Left colon (tissue), 2 donors: ENCODE results near the gene PPARG. TPM values are rescaled to one million over a fixed set of nuclear protein-coding genes. Genes with fewer than 3 reads are reported as not detected.
"Not testable (repeated sequence)": the region's sequence is repeated elsewhere in the genome, so short reads cannot be mapped to it uniquely, and the experiment has no call there.

Experiments
- ATAC-seq: fragments of 200-7000 bp; cut with Tn5 transposase; one replicate; pipeline ENCODE4 v1.9.1; 2020; ENCODE audit warnings: mild to moderate bottlenecking, moderate library complexity
- DNase-seq, 2 donors: peaks; one replicate each; pipeline ENCODE4 v3.0.0-alpha.2; 2020
- intact Hi-C, 2 donors: fragments of 100-400 bp; cut with DNase I in 1 of 2; cut with micrococcal nuclease in 1 of 2; formaldehyde crosslinking; loops; one replicate each; pipeline versions ENCODE4 v1.11.2 to v1.14.0; 2022; cut with DNase I, micrococcal nuclease
- total RNA-seq, 2 donors: library from RNA; stranded (reverse); fragmentation: NEBNext Ultra II Directional; extraction: Animal tissue kit (Norgen Biotek cat#: 25700); gene quantifications; one replicate each; pipeline ENCODE4 v1.2.1, GENCODE V29; 2021
- donor health status: DM: no; HTN: no; CAD: no.
- donor health status: DM: yes; HTN: yes; CAD: no.

PPARG gene
- total RNA-seq, 2 donors from 2014 or later, result 91.2 to 143 TPM

DNA sequence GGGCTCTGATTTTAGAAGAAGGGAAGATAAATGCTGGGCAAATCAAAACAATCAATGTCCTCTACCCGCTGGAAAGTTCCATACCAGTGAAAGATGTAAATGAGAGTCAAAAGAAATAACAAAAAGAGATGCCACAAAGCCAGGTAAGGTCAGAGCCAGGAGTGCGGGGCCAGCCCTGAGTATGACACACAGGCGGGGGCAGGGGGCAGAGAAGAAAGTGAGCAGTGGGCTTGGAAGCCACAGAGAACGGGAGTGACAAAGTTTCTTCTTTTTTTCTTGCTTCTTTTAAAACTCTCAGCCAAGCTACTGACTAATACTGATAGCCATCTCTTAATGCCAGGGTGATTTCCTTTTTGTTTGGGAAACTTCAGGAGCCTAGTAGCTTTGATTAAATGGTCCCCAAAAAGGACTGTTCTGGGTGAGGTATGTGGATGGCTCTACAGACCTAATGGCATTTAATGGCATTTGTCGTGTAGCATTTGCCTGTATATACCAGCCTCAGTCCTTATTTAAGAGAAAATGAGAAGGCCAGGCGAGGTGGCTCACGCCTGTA lies 172.3 kb downstream of the PPARG start:
- ATAC-seq (no peak), DNase-seq (no peak)
- intact Hi-C loops, result no loop called here

DNA sequence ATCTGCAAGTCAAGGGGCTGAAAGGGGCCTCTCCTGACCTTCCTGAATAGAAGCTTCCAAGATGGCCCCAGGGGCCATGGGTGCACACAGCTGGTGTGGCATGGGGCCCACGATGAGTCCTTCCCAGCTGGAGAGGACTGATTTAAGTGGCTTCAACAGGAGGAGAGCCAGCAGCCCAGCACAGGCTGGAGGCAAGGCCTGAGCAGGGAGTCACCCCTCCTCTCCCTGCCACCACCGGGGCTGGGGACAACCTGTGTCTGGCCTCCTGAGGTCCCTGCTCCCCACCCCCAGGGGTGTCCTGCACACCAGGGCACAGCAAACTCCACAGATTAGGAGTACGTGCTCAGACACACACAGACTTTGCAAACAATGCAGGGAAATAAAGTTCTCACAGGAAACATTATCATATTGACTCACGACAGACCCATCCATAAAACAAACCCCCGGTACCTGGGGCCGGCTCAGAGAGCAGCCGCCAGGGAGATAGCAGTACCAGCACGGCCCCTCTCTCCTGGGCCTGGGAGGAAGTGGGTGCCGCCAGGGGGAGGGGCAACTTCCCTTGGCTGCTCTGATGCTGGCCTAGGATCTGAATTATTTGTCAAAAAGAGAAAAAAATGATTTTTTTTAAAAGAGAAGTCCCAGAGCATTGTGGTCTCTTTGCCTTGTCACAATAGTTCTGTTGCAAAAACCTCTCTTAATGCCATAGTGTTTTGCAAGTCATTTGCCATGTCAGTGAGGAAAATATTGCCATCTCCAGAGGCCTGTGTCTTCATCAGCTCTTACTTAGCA lies 173.5 kb downstream of the PPARG start:
- ATAC-seq (peak; percentile 62), DNase-seq (peak; percentile 61 to 66)
- intact Hi-C loops, result no loop called here

DNA sequence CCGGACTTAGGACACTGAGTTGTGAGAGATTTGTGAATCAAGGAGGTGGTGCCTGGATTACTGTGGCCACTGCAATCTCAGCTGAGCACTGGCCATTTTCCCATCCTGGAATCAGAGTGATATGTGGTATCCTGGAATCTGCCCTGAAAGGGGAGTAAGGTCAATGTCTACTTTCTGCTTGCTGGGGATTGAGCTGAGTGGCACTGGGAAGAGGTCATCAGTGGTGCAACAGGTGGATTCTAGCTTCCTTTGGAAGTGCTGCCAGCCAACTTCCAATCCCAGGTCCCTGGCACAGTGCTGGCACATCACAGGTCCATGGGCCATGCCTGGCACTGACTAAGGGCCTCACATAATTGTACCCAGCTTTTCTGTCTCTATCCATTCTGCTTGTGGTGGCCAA lies 174.8 kb downstream of the PPARG start:
- ATAC-seq, result no peak
- intact Hi-C loops, result no loop called here
- peak in 1 of 2 donors; percentile 10 for DNase-seq

DNA sequence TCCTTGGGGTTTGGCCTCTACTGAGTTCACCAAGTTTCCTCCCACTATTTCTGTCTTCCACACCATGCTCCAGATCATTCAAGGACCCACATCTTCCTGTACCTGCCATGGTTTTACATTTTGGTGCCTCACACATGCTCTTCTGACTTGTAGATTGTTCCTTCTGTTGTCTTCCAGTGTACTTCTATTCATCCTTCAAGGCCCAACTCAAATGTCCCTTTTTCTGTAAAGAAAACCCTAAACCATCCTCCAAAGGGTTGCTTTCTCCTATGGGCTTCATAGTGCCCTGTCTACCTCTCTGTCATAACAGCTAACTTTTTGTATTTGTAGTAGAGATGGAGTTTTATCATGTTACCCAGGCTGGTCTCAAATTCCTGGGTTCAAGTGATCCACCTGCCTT lies 175.3 kb downstream of the PPARG start:
- DNase-seq (no peak), ATAC-seq (no peak)
- intact Hi-C loops, result no loop called here

DNA sequence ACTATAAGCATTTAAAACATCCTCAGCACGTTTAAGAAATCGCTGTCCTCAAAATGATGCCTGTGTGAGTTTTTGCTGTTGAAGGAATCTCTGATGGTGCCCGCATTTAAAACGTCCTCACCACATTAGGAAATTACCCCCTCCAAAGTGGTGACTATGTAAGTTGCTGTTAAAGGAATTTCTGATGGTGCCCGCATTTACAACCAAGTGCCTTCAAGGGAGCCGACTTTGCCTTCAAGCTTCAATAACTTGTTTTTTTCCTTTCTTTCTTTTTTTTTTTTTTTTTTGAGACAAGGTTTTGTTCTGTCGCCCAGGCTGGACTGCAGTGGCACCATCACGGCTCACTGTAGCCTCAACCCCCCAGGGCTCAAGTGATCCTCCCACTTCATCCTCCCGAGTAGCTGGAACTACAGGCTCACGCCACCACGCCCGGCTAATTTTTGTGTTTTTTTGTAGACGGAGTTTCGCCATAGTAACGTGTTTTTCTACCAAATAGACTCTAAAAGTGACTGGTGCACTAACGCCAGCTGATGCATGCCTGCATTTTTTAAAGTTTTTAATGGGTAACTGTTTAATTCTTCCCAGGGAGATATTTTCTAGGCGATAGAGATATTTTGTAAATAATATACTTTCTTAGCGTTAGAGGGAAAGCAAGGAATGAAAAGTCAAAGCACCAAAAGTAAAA lies 176.4 kb downstream of the PPARG start:
- intact Hi-C loops, result no loop called here
- no peak for ATAC-seq
- DNase-seq, result no peak

DNA sequence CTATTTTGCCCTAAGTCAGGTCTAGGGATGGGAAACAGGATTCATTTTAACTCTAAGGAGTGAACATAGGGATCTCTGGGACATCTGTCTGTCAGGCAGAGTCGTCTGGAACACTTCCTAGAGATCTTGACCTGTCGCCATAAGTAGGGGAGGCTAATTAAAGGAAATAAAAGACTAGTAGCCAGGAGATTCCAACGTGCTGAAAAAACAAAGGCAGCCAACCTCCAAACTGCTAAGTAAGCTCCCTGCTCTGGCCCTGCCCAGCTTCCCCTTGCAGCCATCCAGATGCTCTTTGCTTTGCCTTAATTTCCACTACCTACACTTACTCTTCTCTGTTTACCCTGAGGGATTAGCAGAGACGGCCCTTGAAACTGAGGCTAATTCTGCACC lies 177.0 kb downstream of the PPARG start:
- intact Hi-C loops, result no loop called here
- no peak for DNase-seq
- ATAC-seq, result no peak

DNA sequence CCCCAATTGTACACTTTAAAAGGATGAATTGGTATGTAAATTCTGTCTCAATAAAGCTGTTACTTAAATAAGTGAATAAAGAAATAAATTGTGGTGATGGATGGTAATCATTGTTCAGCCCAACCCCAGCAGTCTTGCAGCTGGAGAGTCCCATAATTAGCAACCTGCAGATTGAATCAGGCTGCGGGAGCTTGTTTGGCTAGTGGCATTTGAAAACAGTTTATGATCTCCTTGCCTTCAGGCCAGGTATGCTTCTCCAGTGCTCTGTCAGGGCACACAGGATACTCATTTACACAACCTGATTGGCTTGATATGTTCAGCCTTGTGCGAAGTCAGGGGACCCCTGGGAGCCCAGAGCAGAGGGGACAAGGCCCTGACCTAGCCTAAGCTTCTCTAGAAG lies 178.9 kb downstream of the PPARG start:
- intact Hi-C loops, result no loop called here
- ATAC-seq (peak; percentile 47), DNase-seq (no peak)

DNA sequence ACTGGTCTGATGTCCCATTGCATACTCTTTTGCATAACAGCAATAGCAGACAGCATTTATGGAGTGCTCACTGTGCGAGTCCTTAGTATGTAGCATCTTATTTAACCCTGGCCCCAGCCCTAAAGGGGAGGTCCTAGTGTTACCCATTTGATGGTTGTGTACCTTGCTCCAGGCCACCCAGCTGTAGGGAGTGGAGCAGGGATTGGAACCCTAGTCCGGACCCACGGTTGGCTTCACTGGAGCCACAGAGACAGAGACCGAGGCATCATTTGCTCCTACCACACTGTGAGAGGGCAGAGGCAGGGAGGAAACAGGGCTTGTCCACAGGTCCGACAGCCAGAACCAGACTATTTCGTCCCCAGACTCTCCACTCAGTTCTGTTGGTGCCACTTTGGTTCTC lies 179.4 kb downstream of the PPARG start:
- intact Hi-C loops, result no loop called here
- DNase-seq, result no peak
- no peak for ATAC-seq

DNA sequence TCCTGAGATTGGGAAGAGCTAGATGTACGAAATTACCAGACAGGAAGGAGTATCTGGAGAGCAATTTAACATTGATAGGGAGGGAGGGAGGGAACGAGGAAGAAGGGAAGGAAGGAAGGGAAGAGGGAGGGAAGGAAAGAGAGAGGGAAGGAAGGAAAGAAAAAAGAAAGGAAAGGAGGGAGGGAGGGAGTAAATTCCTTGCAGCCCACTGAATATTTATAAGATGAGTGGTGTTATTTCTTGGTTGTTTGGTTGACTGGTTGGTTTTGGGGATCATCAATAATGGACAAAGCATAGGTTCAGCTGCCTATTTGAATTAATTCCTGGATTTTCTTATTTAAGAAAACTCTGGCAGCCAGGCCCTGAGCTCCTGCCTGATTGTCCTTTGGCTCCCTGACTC lies 179.9 kb downstream of the PPARG start:
- intact Hi-C loops, result no loop called here
- no peak for ATAC-seq
- no peak for DNase-seq

DNA sequence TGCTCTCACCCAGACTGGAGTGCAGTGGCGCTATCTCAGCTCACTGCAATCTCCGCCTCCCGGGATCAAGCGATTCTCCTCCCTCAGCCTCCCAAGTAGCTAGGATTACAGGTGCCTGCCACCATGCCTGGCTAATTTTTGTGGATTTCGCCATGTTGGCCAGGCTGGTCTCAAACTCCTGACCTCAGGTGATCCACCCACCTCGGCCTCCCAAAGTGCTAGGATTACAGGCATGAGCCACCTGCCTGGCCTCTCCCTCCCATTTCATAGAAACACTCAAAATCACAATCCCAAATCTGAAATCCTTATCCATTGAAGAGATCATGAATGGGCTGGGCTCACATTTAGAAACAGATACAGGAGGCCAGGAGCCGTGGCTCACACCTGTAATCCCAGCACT lies 180.4 kb downstream of the PPARG start:
- DNase-seq, intact Hi-C loops, ATAC-seq: not testable (repeated sequence)

DNA sequence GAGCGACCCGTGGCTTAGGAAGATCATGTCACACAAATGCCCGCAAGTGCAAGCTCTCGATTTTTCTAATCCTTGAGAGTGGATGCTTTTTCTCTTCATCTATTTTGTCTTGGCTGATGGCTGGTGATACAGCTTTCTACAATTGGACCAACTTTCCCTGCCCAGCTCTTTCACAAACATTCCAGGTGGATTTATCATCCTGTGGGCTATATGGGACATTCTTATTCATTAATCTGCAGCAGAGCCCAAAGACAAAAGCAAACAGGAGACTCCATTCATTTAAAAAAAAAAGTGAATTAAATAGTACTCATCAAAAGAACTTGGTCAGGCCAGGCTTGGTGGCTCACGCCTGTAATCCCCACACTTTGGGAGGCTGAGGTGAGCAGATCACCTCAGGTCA lies 181.2 kb downstream of the PPARG start:
- ATAC-seq, result no peak
- intact Hi-C loops, result loop anchor here in 1 of 2 donors (10.0 kb wide), 1 partner anchor 325 kb away; no protein-coding TSS in a partner anchor
- DNase-seq, result no peak

DNA sequence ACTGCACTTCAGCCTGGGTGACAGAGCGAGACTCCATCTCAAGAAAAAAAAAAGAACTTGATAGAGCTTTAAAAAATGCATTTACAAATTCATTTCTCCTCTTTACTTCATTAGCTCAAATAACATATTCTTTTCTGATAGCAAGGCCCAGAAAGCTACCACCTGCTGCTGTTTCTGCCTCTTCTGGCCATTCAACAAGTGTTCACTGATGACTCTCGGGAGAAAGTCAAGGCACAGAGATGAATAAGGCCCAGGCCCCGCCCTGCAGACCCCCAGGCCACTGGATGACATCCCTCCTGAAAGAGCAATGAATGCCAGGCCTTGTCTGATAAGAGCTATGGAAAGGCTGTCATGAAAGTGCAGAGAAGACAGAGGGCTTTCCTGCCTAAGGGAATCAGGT lies 181.8 kb downstream of the PPARG start:
- DNase-seq (no peak), ATAC-seq (no peak)
- intact Hi-C loops, result loop anchor here in 1 of 2 donors (10.0 kb wide), 1 partner anchor 326 kb away; no protein-coding TSS in a partner anchor

DNA sequence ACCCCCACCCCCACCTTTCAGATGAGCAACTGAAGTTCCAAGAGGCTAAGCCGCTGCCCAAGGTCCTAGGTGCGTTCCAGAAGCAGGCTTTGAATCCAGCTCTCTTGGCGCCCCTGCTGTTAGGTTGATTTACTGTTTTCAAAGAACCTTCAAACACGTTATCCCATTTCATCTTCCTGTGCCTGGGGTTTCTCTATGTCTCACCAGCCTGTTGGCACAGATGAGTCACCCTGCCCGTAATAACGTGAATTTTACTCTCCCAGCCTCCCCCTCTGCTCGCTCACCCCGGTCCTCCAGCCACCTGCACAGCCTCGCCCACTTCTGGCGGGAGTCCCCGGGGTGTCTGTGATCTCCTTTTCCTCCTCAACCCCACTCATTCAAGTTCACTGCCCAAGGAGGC lies 182.4 kb downstream of the PPARG start:
- intact Hi-C loops, result loop anchor here in 1 of 2 donors (10.0 kb wide), 1 partner anchor 326 kb away; no protein-coding TSS in a partner anchor
- ATAC-seq, result peak; percentile 80
- DNase-seq, result peak; percentile 39 to 68

DNA sequence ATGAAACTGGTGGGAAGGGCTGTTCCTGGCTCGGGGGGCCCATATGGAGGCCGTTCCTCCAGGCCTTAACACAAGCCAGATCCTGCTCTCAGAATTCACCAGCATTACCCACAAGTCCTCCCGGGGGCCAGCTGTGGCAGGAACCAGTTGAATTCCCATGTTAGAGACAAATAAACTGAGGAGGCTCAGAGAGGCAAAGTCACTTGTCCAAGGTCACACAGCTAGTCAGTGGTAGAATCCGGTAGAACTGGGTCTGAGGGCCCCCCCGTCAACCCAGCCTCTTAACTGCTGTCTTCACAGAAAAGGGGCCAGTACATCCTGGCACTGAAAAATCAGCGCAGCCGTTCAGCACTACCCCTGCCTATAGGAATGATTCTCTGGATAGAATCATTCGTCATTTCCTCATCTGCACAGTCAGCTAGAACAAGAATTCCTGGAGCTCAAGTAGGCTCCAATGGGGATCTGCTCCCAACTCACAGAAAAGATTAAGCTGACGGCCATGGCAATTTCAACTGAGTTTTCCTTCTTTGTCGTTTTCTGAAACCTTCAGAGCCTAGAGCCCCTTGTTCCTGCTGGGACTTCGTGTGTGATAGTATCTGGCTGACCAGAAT lies 183.2 kb downstream of the PPARG start:
- ATAC-seq, result no peak

DNA sequence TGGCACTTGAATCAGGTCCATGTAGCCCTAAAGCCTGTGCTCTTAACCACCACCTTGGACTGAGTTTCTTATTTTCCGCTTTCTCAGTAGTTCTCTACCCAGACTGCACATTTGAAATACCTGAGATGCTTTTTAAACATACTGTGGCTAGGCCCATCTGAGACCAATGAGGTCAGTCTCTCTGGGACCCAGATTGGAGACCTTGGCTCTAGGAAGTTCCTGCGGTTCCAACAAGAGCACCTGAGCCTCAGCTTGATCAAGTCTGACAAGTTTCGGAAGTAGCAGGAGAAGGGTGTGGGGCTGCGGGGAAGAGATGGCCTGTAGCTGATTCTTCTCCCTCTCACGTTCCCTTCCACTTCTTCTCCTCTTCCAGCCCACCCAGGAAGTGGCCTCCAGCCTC lies 183.9 kb downstream of the PPARG start:
- intact Hi-C loops, result loop anchor here in 1 of 2 donors (10.0 kb wide), 1 partner anchor 328 kb away; no protein-coding TSS in a partner anchor
- no peak for DNase-seq
- ATAC-seq, result no peak

More for the DNA sequence above, 183.2 kb downstream of the PPARG start:
- intact Hi-C loops, result loop anchor here in 1 of 2 donors (10.0 kb wide), 1 partner anchor 327 kb away; no protein-coding TSS in a partner anchor
- no peak for DNase-seq

DNA sequence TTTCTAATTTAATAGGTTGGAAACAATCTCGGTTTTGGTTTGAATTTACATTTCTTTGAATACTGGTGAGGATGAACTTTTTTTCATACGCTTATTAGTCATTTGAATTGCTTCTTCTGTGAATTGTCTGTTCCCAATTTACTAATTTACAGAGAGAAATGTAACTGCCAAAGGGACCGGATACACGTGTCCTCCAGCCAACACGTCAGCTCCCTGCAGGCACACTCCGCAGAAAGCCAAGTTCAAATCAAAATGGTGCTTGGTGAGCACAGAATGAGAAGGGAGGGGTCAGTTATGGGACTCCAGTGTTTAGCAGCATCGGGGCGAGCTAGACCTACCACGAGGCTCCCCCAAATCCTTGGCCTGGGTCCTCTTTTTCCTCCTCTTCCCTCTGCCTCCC lies 184.6 kb downstream of the PPARG start:
- DNase-seq (no peak), ATAC-seq (no peak)
- intact Hi-C loops, result loop anchor here in 1 of 2 donors (10.0 kb wide), 1 partner anchor 329 kb away; no protein-coding TSS in a partner anchor

DNA sequence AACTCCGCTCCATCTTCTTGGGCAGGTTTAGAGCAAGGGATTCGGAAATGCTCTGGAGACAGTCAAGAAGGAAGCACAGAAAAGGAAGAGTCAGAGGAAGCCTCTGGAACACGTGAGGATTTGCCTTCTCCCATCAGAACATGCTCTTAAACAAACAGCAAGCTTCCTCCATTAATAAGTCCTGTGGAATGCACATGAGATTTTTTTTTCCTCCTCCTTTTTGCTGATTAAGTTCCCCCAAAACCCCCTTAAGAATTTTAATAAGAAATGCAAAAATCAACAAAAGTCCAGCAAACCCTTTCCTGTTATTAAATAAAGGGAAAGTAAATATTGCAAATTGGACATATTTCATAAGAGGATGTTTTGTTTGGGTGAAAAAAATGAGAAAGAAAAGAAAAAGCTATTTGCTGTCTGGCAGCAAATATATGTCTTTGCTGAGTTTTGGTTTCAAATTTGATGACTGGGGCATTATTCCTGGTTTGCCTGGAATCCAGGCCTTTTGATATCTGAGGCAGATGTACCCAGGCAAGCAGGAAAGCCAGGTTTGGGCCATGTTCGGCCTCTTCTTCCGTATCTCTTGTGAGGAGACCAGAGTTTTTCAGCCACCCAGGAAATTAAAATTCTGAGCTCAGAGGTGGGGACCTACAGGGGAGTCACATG lies 187.5 kb downstream of the PPARG start:
- intact Hi-C loops, result loop anchor here (5.0 to 10.0 kb wide), 2 partner anchors 332 to 339 kb away; no protein-coding TSS in a partner anchor
- DNase-seq (no peak), ATAC-seq (no peak)

DNA sequence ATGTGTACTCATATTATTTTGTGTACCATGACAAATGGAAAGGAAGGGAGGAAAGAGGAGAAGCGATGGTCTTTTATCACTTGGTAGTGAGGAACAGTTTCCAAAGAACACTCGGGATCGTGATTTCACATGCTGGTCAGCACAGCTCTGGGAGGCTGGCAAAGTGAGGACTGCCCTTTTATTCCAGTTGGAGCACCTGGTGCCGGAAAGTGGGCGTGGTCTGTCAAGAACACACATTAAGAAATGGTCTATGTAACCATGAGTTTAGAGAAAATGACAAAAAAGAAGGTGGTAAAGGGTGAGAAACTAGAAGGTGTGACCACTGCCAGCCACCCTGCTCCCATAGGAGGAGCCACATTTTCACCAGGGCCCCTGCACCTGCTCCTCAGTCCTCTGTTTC lies 188.4 kb downstream of the PPARG start:
- intact Hi-C loops, result loop anchor here (5.0 to 10.0 kb wide), 2 partner anchors 332 to 340 kb away; no protein-coding TSS in a partner anchor
- peak; percentile 64 to 68 for DNase-seq

DNA sequence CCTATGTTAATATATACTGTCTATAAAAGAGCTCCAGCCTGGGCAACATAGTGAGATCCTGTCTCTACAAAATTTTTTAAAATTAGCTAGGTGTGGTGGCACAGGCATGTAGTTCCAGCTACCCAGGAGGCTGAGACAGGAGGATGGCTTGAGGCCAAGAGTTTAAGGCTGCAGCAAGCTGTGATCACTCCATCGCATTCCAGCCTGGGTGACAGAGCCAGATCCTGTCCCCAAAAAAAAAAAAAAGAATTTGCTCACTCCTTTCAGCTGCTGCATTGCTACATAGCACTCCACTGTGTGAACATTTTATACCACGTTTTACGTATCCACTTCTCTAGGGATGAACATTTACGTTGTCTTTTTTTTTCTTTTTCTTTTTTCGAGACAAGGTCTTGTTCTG lies 189.5 kb downstream of the PPARG start:
- intact Hi-C loops, result loop anchor here (5.0 to 10.0 kb wide), 2 partner anchors 334 to 341 kb away; no protein-coding TSS in a partner anchor
- DNase-seq (no peak), ATAC-seq (no peak)

More for the DNA sequence above, 188.4 kb downstream of the PPARG start:
- no peak for ATAC-seq
